ENCODE results near the gene PPDPF. TPM values are rescaled to one million over a fixed set of nuclear protein-coding genes. Genes with fewer than 3 reads are reported as not detected.

Gene PPDPF
- total and polyA plus RNA-seq, 11 donors, result 182 to 442 (median 269) TPM

- TF ChIP-seq, protein P1, sequence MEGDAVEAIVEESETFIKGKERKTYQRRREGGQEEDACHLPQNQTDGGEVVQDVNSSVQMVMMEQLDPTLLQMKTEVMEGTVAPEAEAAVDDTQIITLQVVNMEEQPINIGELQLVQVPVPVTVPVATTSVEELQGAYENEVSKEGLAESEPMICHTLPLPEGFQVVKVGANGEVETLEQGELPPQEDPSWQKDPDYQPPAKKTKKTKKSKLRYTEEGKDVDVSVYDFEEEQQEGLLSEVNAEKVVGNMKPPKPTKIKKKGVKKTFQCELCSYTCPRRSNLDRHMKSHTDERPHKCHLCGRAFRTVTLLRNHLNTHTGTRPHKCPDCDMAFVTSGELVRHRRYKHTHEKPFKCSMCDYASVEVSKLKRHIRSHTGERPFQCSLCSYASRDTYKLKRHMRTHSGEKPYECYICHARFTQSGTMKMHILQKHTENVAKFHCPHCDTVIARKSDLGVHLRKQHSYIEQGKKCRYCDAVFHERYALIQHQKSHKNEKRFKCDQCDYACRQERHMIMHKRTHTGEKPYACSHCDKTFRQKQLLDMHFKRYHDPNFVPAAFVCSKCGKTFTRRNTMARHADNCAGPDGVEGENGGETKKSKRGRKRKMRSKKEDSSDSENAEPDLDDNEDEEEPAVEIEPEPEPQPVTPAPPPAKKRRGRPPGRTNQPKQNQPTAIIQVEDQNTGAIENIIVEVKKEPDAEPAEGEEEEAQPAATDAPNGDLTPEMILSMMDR (IDR thresholded peaks at IDR 0.05), result no peak
- TF ChIP-seq POLR2A (IDR thresholded peaks at IDR 0.05), result no peak
- Histone ChIP-seq H3K27me3 (peaks cover 0 to 53% (median 22%) of the 10 kb centered on the region in 9 donors), H3K9me3 (no peaks in the 10 kb centered on the region), H3K4me3 (no peak overlapping the region), H3K4me1 (peaks cover 0 to 33% (median 4%) of the 10 kb centered on the region in 12 donors), H3K36me3 (no peaks in the 10 kb centered on the region), H3K27ac (no peak overlapping the region)
- intact Hi-C loops (cut with DNase I), result no loop called here
- ATAC-seq, result no peak
- WGBS, 4 donors, result 72 to 73% (median 72%) methylated on average over 12 of the region's 12 CpGs
- no peak for DNase-seq
Observed at GRCh38 chr20:63481503-63481902, 39.1 kb upstream of the PPDPF start.

DNA sequence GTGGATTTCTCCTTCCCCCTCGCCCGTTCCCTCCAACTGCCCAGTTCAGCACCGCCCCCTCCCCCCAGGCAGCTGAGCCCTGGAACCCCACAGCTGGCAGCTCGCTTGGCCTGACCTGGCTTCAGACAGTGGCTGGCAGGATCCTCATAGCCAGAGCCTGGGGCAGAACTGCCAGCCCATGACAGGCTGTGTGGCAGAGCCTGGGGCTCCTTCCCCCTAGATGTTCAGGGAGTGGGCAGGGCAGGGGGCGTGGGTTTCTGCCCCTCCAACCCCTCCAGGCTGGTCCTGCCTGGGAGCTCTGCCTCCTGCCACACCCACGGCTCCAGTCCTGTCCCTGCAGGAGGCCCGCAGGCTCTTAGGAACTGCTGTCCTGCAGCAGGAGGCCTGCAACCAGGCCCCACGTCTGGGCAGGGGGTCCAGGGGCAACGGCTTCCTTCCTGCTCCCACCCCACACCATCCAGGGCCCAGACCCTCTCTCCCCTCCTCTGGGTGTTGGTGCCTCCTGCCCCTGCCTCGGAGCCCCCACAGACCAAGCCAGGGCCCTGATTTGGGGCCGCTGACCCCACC lies 38.5 kb upstream of the PPDPF start:
- Histone ChIP-seq H3K27ac (no peak overlapping the region), H3K27me3 (peaks cover 0 to 47% (median 17%) of the 10 kb centered on the region in 9 donors), H3K4me1 (peaks cover 0 to 33% (median 4%) of the 10 kb centered on the region in 12 donors), H3K36me3 (no peaks in the 10 kb centered on the region), H3K9me3 (no peaks in the 10 kb centered on the region), H3K4me3 (no peak overlapping the region)
- intact Hi-C loops (cut with DNase I), result no loop called here
- ATAC-seq (peak in 2 of 4 donors; percentile 0 to 1), DNase-seq (no peak)
- WGBS, 4 donors, result 44 to 70% (median 52%) methylated on average over 5 to 11 of the region's 11 CpGs
- no peak for TF ChIP-seq POLR2A (IDR thresholded peaks at IDR 0.05)
- TF ChIP-seq, protein P1 (IDR thresholded peaks at IDR 0.05), result no peak

DNA sequence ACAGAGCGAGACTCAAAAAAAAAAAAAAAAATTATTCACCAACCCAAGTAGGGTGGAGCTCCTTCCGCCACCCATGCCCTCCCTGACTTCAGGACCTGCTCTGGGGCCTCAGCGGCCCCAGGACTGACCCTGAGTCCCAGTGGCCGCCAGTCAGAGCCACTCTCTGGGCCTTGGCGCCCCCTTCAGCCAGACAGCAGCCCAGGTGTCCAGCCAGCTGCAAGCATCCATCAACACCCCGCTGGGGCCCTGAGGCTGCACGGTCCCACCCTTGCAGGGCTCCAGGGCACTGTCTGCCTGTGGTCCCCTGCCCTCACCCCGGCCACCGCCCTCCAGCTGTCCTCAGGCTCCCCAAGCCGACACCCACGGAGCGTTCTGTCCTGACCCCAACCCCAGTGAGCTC lies 36.7 kb upstream of the PPDPF start:
- intact Hi-C loops (cut with DNase I), result no loop called here
- peak overlapping the region in 5 of 12 donors; percentile 2 to 66 (median 59) for H3K27ac ChIP-seq
- ATAC-seq (peak in 3 of 4 donors; percentile 5 to 30 (median 19)), DNase-seq (no peak)
- 57 to 69% (median 62%) methylated on average over 10 to 12 of the region's 12 CpGs for WGBS, 4 donors
- H3K4me1 ChIP-seq, result peaks cover 0 to 40% (median 6%) of the 10 kb centered on the region in 12 donors
- TF ChIP-seq POLR2A (IDR thresholded peaks at IDR 0.05), result no peak
- TF ChIP-seq, protein P1 (IDR thresholded peaks at IDR 0.05), result peak in 2 of 12 donors; percentile 24 to 34
- H3K36me3 ChIP-seq, result peaks cover 0 to 13% (median 5%) of the 10 kb centered on the region in 9 donors
- H3K27me3 ChIP-seq, result peaks cover 11 to 47% (median 17%) of the 10 kb centered on the region in 9 donors
- H3K9me3 ChIP-seq, result no peaks in the 10 kb centered on the region
- no peak overlapping the region for H3K4me3 ChIP-seq

DNA sequence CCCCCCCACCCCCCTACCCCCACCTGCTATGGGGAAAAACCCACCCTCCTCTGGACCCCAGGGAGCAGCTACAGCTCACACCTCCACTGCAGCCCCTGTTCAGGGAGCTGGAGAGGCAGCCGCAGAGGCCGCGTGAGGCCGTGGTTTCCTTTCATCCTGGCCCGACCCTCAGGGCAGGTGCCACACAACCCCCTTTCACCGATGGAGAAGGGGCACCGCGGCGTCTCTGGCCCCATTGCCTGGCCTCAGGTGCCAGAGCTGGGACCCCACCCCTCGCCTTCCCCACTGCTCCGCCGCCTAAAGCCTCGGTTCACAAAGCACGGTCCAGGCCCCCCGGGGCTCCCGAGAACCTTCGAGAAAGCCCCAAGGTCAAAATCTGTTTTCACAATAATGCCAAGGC lies 36.3 kb upstream of the PPDPF start:
- peak overlapping the region in 2 of 12 donors; percentile 12 to 66 for H3K27ac ChIP-seq
- TF ChIP-seq, protein P1 (IDR thresholded peaks at IDR 0.05), result no peak
- TF ChIP-seq POLR2A (IDR thresholded peaks at IDR 0.05), result no peak
- WGBS, 4 donors, result 43 to 67% (median 52%) methylated on average over 16 to 17 of the region's 17 CpGs
- intact Hi-C loops (cut with DNase I), result no loop called here
- H3K4me1 ChIP-seq, result peaks cover 0 to 42% (median 6%) of the 10 kb centered on the region in 12 donors
- peaks cover 0 to 17% (median 9%) of the 10 kb centered on the region in 9 donors for H3K36me3 ChIP-seq
- DNase-seq (no peak), ATAC-seq (peak in 1 of 4 donors; percentile 1)
- H3K4me3 ChIP-seq, result no peak overlapping the region
- H3K27me3 ChIP-seq, result peaks cover 11 to 47% (median 16%) of the 10 kb centered on the region in 9 donors
- H3K9me3 ChIP-seq, result no peaks in the 10 kb centered on the region
